NB4 (cell line): ENCODE results near the gene IYD.
A peak's percentile ranks its signal among the peaks of the same experiment; 100 is the strongest.

Experiments
- DNase-seq: peaks from one replicate; pipeline ENCODE4 v3.0.0; 2010; ENCODE audit warnings: low read depth
- H3K4me3 ChIP-seq: one replicate; pipeline ENCODE4 v1.5.1; 2011; ENCODE audit warnings: mild to moderate bottlenecking, low read depth, low read length, moderate library complexity
- CTCF ChIP-seq: IDR thresholded peaks from one replicate; pipeline ENCODE4 v1.5.1; 2012; ENCODE audit warnings: low read depth, low read length
- MAX ChIP-seq: IDR thresholded peaks from 2 replicates; pipeline ENCODE4 v1.6.1; 2011; ENCODE audit warnings: low read depth, low read length
- MYC ChIP-seq: IDR thresholded peaks from 2 replicates; pipeline ENCODE4 v1.6.1; 2011; ENCODE audit warnings: low read depth, low read length
- POLR2A ChIP-seq: IDR thresholded peaks from 2 replicates; pipeline ENCODE4 v1.6.1; 2011; ENCODE audit warnings: mild to moderate bottlenecking; ENCODE audit not compliant: insufficient read length; ENCODE audit errors: extremely low read depth

The IYD gene

GRCh38 chr6:150368762-150369161 is at the start of gene IYD:
Gene IYD, plus strand, starts transcription at chr6:150369012. Its CDS starts 20 bp downstream, at chr6:150369032.
- no peak within 1 kb of the TSS for H3K4me3 ChIP-seq
- no peak for DNase-seq
- TF ChIP-seq POLR2A (no peak), MYC (no peak)

DNA sequence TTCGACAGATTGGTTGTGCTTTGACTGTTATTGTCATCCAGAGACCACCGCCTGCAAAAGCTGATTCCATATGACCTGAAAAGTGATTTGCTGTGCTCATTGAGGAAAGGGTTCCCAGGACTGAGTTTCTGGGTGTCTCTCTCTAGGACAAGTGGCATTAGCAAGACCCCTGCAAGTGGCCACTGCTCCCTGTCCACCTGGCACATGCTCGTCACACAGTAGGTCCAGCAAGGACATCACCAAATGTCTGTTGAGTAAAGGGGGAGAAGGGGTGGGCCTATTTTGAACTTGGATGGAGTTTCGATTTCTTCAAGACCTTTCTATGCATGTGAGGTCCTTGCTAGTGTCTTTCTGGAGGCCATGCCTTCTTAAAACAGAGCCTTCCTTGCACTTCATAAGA is 48.9 kb upstream of the IYD start:
- no peak for DNase-seq
- TF ChIP-seq CTCF = no peak
- no peak for TF ChIP-seq MYC
- TF ChIP-seq POLR2A = no peak
- no peak for TF ChIP-seq MAX
- H3K4me3 ChIP-seq = no peak overlapping the region

GRCh38 chr6:150320442-150320841 is 48.4 kb upstream of the IYD start:
- no peak for DNase-seq
- TF ChIP-seq MYC (no peak), MAX (no peak)

DNA sequence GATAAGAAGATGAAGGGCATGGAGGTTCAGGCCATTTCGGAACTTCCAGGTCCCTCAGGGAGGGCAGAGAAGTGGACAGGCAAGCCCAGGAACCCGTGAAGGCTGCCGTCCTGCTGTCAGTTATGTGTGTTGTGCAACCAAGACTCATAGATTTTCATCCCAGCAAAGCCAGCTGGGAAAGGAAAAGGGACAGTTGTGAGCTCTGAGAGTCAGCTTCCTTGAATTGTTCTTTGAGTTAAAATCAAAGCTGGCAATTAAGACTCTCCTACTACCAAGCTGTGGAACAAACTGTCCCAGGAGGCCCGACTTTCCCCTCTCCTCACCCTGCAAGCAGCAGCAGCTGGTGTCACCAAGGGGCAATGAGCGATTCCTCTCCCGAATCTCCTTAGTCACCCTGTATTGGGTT is 46.3 kb upstream of the IYD start:
- TF ChIP-seq MYC (no peak), CTCF (no peak), MAX (no peak), POLR2A (no peak)
- DNase-seq = no peak
- no peak overlapping the region for H3K4me3 ChIP-seq

More at GRCh38 chr6:150320442-150320841, 48.4 kb upstream of the IYD start:
- H3K4me3 ChIP-seq = no peak overlapping the region

DNA sequence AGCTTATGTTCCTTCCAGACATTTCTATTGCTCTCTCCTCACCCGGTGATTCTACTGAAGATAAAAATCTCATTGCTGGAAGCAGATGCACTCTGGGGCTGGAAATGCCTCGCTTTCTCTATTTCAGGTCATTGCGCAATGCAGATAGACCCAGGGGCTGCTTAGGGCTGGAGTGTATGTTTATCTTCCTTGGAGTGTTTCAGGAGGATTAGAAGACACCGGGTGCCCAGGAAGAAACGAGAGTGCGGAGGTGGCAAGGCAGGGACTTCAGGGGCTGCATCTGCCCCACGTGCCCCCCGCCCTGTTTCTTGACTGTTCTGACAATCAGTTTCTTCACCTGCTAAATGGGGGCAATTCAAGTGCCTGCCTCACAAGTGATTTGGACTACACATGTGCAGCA is 45.6 kb upstream of the IYD start:
- DNase-seq = peak; percentile 10
- H3K4me3 ChIP-seq = no peak overlapping the region
- TF ChIP-seq MYC (no peak), MAX (no peak), CTCF (no peak), POLR2A (no peak)

GRCh38 chr6:150324044-150324443 is 44.8 kb upstream of the IYD start:
- TF ChIP-seq MAX = no peak
- TF ChIP-seq POLR2A = no peak
- no peak for TF ChIP-seq MYC
- no peak for TF ChIP-seq CTCF
- no peak for DNase-seq
- no peak overlapping the region for H3K4me3 ChIP-seq

- TF ChIP-seq MYC = no peak
- TF ChIP-seq POLR2A = no peak
- no peak for TF ChIP-seq CTCF
- no peak for TF ChIP-seq MAX
- no peak for DNase-seq
- H3K4me3 ChIP-seq = no peak overlapping the region
Measured at GRCh38 chr6:150325066-150325772, 43.6 kb upstream of the IYD start.
